ENCODE measurements around the gene UBTF. TPM values are rescaled to one million over a fixed set of nuclear protein-coding genes. Genes with fewer than 3 reads are reported as not detected.

Gene UBTF
- total RNA-seq, 4 donors from 2014 or later: 32.9 to 60.2 (median 41.2) TPM

- no peak for TF ChIP-seq CTCF (IDR thresholded peaks at IDR 0.05)
- no peak for DNase-seq (ENCODE audit: low spot score)
- no peak for ATAC-seq (ENCODE audit: low FRiP score)
Measured at GRCh38 chr17:44213403-44214229, 5.9 kb downstream of the UBTF start.

GRCh38 chr17:44212507-44213402, 6.7 kb downstream of the UBTF start:
- ATAC-seq (ENCODE audit: low FRiP score) (no peak), DNase-seq (ENCODE audit: low spot score) (no peak)
- no peak for TF ChIP-seq CTCF (IDR thresholded peaks at IDR 0.05)

GRCh38 chr17:44211281-44212265, 7.9 kb downstream of the UBTF start:
- ATAC-seq (ENCODE audit: low FRiP score) (no peak), DNase-seq (ENCODE audit: low spot score) (no peak)
- no peak for TF ChIP-seq CTCF (IDR thresholded peaks at IDR 0.05)

- ATAC-seq (ENCODE audit: low FRiP score) (peak; percentile 88), DNase-seq (ENCODE audit: low spot score) (no peak)
Measured at GRCh38 chr17:44210342-44211192, 8.9 kb downstream of the UBTF start.

DNA sequence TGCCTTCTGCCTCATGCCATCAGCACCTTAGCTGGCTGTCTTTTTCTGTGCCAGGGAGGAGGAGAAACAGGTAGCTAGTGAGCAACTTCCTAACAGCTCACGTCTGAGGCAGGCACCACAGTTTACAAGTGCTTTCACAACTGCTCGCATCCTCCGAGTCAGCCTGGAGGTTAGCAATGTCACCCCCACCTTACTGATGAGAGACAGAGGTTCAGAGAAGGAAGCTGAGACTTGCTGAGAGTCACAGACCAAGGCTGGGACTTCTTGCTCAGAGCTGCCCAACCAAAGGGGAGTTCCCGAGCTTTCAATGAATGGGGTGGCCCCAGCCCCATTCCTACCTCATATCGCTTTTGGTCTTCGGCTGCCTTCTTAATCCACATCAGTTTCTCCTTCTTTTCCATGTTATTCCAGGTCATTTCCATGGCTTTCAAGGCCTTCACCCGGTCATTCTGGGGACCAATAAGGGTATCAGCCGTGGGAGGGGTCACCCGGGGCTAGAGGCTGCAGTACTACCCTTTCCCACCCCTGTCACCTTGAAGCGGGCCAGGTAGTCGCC, 9.6 kb downstream of the UBTF start:
- TF ChIP-seq CTCF (IDR thresholded peaks at IDR 0.05): no peak
- ATAC-seq (ENCODE audit: low FRiP score): no peak
- no peak for DNase-seq (ENCODE audit: low spot score)

More at GRCh38 chr17:44210342-44211192, 8.9 kb downstream of the UBTF start:
- peak in 2 of 3 donors; percentile 92 to 98 for TF ChIP-seq CTCF (IDR thresholded peaks at IDR 0.05)

Measured in omental fat pad (tissue), 4 donors.